Stimulated activated CD4-positive, alpha-beta T cell treated with anti-CD3 and anti-CD28 coated beads, TNF-alpha, amount 100 ng/mL, for 1 hour (primary cell): ENCODE measurements around the gene CDKN1C.

ENCODE experiments used
- DNase-seq, 3 donors: peaks; one replicate each; pipeline ENCODE4 v3.0.0-alpha.2; 2020; ENCODE audit warnings: low read depth in 3 of 3, low spot score in 1 of 3

CDKN1C gene

DNA sequence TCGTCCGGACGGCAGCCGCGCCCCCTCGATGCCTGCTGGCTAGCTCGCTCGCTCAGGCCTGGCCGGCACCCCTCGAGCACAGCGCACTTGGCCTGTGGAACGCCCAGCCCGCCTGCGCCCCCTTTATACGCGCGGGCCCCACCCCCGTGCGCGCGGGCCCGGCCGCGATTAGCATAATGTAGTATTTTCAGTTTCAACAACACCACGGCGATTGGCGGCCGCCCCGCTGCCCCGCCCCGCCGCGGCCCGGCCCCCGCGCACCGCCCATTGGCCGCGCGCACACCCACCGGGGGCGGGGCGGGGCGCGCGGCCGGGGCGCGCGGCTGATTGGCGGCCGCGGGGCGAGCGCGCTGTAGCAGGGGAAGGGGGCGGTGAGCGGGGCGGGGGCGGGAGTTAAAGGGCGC lies at the start of gene CDKN1C:
Gene CDKN1C (minus strand): TSS at position 98 of the 404 bp plus-strand sequence. CDS start 319 bp downstream, outside the sequence.
- peak; percentile 54 to 68 (median 62) for DNase-seq

DNA sequence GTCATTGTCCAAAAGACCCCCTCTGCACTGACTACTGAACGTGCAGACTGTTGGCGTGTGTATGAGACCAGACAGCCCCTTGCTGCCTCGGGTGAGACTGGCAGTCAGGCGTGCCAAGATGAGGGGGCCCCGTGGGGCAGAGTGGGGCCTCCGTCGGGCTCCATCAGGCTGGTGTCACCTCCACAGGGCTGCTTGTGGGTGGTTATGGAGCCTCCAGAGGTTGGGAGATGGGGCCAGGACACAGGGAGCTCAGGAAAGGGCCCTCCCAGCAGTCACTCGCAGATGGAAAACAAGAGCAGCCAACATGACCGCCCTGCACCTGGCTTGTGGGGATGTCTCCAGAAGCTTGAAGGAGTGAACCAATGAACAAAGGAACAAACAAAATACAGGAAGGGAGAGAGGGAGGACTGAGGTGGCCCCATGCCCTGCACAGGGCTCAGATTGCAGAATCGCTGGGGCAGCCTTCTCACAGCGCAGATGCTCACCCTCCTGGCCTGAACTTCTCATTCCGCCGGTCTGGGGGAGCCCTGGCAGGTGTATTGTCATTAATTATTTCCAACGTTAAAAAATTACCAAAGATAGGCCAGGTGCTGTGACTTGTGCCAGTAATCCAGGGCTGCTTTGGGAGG lies 49.1 kb upstream of the CDKN1C start:
- DNase-seq, result no peak

DNA sequence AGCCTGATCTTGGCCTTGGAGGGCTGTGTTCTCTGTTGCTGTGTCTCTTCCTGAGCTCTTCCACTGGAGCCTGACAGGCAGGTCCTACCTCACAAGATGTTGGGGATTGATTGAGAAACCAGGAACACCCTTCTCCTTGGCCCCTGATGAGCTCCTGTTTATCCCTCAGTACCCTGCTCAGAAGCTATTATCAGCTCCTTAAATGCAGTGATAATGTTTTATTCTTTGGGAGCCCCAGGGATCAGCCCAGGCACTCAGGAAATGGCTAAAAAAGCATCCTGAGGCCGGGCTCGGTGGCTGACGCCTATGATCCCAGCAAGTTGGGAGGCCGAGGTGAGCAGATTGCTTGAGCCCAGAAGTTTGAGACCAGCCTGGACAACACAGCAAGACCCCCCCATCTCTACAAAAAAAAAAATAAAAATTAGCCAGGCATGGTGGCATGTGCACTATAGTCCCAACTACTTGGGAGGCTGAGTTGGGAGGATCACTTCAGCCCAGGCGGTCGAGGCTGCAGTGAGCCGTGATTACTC lies 48.5 kb upstream of the CDKN1C start:
- DNase-seq, result no peak

DNA sequence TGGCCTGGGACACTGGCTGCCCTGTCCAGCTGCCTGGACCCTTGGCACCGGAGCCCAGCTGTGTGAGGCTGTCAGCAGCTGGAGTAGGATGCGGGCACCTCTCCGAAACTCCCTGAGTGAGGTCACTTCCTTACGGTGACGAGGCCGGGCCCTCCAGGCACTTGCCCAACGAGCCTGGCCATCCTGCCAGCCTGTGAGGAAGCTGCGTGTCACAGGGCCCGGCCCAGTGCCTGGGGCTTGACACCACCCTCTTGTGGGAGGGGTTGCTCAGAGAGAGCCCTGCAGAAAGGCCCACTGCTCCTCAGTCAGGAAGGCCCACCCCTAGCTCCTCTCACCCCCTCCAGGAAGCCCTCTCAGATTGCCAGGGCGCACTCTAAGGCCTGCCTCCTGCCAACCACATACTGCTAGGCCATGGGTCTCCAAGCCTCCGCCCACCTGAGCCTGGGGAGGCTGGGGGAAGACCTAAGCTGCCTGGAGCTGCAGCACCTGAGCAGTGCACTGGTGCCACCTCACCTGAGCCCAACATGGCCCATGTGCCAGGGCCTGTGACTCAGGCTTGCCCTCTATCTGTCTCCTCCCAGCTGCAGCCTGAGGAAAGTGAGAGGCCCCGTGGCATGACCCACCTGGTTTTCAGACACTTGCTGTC lies 47.9 kb upstream of the CDKN1C start:
- DNase-seq, result no peak

DNA sequence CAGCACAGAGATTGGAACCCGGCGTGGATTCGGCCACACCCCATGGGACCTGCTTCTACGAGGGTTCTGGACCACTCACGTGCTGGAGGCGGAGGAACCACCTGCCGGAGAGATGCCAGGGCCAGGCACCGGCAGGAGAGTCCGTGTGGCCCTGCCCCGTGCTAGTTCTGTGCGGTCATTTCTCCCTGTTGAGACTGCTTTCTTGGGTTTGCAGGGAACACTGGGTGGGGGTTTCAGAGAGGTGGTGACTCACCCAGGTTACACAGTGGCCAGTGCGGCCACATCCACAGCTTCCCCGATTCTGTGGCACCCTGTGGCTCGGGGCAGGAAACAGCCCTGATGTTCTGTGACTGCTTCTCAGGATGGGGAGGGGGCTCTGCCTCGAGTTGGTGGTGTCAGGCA lies 47.3 kb upstream of the CDKN1C start:
- no peak for DNase-seq

DNA sequence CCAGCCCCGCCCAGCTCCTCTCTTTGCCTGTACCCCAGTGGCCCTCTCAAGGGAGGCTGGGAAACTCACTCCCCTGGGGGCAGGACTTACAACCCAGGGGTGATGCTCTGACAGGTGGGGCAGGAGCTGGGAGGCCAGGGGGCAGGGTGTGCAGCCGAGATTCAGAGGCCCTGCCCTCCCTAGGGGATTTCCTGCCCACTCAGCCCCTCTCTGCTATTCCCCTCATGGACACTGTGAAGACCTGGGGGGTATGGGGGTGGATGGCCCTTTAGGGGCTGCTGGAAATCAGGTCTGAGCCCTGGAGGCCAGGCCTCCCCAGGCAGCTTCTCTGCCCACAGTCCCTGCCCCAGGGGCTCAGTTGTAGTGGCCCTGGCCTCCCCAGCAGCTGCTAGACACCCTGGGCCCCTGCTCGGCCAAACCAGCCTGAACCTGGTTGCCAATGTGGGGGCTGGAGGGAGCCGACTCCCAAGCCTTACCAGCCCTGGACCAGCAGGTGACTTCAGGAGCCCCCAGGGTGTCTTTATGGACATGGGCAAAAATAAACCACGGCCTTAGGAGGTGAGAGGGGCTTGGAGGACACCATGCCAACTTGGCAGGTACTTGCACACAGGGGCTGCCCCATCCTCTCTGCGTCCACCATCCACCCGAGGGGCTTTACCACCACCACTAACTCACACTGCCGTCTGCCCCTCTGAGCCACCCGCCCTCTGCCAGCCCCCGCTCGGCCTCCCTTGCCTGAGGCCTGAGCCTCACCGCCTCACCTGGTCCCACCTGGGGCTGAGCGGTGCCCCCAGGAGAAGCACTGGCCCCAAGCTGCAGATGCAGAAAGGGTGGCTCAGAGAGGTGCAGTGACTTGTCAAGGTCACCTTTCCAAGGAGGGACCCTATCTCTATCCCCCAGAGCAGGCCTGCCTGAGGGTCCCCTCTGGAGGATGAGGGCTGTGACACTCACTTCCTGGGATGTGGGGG lies 46.5 kb upstream of the CDKN1C start:
- DNase-seq, result no peak

DNA sequence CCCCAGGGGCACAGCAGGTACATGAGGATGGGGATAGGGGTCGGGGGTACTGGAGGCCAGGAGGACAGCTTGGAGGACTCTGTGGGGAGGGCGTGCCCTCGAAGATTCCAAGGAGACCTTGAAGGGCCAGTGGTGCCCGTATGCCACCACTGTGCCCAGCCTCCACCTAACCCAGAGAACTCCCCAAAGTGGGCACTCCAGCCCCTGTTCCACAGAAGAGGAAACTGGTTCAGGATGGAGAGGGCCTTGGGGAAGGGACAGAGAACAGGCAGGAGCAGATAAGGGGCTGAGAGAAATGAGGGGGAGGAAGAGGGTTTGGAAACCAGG lies 45.8 kb upstream of the CDKN1C start:
- no peak for DNase-seq

DNA sequence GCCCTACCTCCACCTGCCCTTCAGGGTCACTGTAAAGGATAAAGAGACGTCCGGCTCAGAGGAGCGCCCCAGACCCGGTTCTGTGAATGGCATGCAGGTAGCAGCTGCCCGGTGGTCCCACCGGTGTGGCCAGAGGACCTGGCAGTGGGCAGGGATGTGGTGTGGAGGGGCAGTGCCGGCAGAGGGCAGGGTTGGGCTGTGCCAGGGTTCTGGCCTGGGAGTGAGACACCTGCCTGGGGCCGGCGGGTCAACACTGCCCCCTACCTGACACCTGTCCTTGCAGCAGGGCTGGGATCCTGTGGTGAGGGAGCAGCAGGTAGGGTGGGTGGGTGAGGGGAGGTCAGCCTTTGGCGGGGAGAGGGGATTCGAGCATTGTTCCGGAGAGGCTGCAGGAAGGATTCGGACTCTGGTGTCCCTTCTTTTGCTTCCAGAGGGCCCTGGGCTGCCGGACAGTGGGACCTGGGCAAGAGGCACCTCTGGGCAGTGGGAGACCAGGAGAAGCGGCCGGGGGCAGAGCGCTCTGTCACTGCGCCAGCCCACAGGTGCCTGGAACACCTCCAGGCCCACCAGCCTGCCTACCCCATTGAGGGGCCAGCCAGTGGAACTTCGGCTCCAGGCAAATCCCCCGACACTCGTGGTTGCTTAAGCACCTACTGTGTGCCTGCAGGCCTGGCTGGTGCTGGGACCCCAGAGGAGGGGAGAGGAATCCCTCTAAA lies 45.3 kb upstream of the CDKN1C start:
- no peak for DNase-seq

DNA sequence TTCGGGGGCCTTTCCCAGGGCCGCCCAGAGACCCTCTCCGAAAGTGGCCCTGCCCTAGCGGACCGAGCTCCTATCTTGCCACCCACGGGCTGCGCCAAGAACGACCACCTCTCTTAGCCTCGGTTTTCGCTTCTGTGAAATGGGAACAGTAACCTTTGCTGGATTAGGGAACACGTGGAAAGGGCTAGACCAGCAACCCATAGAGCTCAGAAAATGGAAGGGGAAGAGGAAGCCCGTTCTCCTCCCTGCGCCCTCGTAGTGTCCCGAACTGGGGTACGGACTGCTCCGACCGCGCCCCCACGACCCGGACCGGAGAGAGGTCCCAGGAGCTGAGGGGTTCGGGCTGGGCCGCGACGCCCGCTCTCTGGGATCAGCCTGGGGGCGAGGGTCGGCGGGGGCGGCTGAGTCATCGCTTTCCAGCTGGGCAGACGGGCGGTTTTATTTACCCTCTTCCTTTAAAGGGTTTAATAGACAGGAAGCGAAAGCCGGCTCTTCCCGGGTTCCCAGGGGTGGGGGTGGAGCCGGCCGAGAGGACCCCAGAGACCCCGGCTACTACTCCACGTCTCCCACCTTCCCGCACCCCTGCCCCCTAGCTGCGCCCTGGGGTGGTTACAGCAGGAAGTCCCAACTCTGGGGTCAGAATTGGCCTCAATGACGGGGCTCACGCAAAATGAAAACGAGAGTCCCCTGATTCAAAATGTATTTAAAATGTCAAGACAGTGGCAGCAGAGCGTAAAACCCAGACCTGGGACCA lies 44.6 kb upstream of the CDKN1C start:
- DNase-seq, result no peak

DNA sequence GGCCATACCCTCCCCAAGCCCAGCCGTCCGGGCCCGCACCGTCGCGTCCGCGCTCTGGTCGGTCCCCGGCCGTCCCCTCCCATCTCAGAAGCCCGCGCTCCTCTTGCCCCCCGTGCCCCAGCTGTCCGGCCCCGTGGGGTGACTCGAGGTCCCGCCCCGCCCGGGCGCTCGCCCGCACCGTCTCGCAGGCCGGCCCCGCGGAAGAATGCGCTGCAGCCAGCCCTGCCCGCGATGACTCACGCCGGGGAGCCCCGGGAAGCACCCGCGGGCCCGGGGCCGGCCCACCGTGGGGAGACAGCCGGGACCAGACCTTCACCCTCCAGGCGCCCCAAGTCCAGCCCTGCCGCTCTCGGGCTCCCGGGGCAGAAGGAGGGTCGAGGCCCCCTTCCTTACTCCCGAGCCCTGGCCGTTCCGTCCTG lies 44.0 kb upstream of the CDKN1C start:
- no peak for DNase-seq

DNA sequence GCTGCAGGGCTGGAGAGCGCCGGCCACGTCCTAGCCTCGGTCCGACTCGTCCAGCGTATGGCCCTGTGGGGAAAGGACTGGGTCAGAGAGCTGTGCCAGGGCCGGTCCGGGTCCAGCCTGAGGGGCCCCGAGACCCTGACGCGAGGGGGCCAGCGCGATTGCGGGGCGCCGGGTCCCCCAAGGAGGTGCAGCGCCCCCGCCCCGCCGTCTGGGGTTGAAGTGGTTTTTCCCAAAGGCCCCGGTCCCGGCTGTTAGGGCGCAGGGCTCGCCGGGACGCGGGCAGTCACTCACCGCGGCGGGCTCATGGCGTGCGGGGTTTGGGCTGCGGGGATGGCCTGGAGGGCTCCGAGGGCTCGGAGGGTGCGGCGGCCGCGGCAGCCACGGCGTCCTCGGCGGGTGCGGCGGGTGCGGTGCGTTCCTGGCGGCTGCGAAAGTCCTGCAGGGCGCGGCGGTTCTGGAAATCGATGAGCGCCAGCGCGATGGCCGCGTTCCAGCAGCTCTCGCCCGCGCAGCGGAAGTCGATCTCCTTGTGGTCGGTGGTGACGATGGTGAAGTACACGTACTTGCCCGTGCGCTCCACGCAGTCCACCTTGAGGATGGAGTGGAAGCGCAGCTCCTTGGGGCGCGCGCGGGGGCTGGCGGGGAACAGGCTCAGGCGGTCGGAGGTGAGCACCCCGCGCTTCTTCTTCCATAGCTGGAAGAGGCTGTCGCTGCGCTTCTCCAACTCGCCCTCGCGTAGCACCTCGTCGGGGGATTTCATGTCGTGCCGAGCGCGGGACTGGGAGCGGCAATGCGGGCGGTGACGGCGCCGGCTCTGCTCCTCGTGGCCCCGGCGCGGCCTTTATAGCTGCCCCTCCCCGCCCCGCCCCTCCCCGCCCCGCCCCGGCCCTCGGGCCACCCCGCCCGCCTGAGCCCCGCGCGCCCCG lies 43.3 kb upstream of the CDKN1C start, which contains the start of gene PHLDA2:
Gene PHLDA2 (minus strand): TSS at position 816 of the 926 bp plus-strand sequence. CDS start 56 bp downstream, at position 760.
- DNase-seq, result no peak

DNA sequence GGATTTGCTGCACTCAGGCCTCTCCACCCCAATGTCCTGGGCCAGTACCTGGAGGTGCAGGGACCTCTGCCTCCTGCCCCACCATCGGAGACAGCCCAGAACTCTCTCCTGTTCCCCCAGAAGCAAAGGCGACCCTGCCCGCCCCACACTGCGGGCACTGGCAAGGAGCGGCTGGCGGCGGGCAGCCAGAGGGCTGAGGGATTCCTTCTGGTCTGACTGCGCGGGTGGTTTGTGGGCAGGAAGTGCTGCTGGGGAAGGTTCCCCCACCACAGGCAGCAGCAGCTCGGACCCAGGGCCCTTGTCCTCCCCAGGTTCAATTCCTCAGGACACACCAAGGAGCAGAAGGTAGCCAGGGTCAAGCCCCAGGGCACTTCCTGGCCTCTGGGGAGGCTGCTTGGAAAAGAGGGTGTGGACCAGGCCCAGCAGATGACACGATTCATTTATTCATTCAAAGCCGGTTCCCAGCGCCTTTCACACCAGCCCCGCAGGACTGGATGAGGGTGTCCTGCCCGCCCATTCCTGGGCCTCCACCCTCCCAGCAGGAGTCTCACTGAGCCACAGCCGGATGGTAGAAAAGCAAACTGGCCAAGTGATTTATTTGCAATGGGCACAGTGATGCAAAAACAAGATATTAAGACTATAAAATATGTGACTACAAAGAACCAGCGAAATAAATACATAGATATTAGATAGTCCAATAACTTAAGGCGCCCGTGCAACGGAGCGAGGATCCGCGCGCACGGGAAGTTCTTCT lies 42.5 kb upstream of the CDKN1C start:
- DNase-seq, result no peak

DNA sequence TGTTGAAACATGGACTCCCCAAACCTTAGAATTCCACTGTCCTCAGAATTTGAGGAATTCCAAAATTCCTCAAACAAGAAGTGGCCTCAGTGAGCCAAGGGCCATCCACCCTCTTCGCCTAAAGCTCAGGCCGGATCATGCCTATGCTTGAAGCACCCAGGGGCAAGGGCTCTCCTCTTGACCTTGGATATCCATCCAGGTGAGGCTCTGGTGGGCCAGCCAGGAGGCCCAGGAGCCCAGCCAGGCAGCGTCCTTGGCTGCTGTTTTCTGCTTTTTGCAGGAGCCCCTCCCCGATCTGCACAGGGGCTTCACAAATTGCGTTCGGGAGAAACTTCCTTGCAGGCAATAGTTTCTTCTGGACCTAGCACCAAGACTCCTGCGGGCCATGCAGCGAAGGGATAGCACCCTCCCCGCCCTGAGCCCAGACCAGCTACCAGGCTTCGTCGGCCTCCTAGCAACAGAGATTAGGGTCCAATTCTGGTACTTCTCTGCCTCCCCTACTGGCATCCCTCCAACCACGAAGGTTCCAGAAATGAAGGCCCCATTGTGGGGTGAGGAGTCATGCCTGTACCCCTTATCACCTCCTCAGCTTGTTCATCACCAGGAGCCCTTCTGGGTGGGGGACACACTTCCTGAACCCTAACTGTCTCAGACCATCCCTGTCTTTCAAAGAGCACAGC lies 41.7 kb upstream of the CDKN1C start:
- no peak for DNase-seq

DNA sequence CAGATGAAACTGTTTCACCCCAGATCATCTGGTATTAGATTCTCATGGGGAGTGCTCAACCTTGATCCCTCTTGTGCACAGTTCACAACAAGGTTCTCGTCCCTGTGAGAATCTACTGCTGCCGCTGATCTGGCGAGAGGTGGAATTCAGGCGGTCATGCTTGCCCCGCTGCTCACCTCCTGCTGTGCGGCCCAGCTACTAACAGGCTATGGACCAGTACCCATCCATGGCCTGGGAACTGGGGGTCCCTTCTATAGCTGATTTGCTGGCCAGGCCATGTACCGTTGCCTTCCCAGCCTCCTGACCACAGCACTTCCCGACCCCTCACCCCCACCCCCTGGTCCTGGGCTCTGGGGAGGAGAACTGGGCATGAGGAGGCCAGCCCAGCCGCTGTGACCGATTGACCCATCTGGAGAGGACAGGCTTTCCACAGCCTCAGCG lies 41.1 kb upstream of the CDKN1C start:
- no peak for DNase-seq

DNA sequence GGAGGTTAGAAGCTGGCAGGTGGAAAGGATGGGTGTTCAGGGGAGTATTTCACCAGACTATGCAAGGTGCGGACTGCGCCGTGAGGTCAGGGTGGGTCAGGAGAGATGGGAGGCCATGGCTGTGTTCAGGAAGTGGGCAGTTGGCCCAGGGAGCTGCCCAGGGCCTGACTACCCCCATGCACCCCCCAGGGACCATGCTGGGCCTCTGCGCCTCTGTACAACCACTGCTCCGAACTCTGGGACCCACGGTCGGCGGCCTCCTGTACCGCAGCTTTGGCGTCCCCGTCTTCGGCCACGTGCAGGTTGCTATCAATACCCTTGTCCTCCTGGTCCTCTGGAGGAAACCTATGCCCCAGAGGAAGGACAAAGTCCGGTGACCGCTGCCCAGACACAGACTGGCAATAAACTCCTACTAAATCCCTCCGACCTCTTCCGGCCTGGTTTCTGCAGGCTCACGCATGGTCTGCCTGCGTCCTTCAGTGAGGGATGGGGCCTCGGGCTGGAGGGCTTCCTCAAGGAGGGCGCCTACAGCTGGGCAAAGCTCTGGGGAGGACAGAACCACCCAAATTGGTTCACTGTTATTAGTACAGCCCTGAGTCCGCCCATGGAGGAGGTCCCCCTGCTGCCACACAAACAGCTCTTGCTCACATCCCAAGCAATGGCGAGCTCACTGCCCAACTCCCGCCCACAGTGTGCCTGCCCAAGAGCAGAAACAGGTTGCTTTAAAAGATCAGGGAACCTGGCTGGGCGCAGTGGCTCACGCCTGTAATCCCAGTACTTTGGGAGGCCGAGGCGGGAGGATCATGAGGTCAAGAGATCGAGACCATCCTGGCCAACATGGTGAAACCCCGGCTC lies 39.5 kb upstream of the CDKN1C start:
- DNase-seq, result no peak

DNA sequence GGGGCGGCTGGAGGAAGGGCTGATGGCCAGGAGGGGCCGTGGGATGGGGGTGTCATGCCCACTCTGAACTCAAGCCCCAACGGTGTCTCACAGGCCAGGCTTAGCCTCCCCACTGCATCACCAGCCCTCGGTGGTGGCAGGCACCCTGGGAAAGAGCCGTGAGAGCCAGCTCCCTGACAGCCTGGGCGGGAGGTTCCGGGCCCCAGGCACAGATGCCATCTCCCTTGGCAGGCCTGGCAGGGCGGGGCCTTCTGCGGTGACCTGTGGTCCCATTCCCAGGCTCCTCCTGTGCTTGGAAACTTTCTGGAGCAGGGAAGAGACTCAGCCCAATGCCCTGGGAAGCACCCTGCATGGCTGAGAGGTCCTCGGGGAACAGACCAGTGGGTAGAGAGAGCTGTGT lies 38.8 kb upstream of the CDKN1C start:
- DNase-seq, result no peak
